GM19372 (cell line): ENCODE results near the gene RASA3.
"Not testable (repeated sequence)": the region's sequence is repeated elsewhere in the genome, so short reads cannot be mapped to it uniquely, and the experiment has no call there.

ENCODE experiments used
- ATAC-seq: cut with Tn5 transposase; IDR thresholded peaks from one replicate; pipeline ENCODE4 v1.9.1; 2021; ENCODE audit warnings: mild to moderate bottlenecking, low read depth, moderate library complexity; ENCODE audit not compliant: unreplicated experiment

The RASA3 gene

GRCh38 chr13:113996081-113996911 lies 136.1 kb downstream of the RASA3 start:
- no peak for ATAC-seq

- no peak for ATAC-seq
Measured at GRCh38 chr13:113995051-113995601, 137.3 kb downstream of the RASA3 start.

- no peak for ATAC-seq
Measured at GRCh38 chr13:113992276-113993005, 140.0 kb downstream of the RASA3 start.

GRCh38 chr13:113991676-113992179 lies 140.7 kb downstream of the RASA3 start:
- no peak for ATAC-seq

- no peak for ATAC-seq
Measured at GRCh38 chr13:113991191-113991669, 141.2 kb downstream of the RASA3 start.

- ATAC-seq: no peak
Measured at GRCh38 chr13:113990321-113990837, 142.0 kb downstream of the RASA3 start.

- ATAC-seq: no peak
Measured at GRCh38 chr13:113989585-113990300, 142.7 kb downstream of the RASA3 start.

- ATAC-seq: not testable (repeated sequence)
Measured at GRCh38 chr13:113988859-113989258, 143.6 kb downstream of the RASA3 start.

GRCh38 chr13:113982296-113982661 lies 150.1 kb downstream of the RASA3 start:
- ATAC-seq: no peak

- ATAC-seq: no peak
Measured at GRCh38 chr13:113981611-113982295, 150.7 kb downstream of the RASA3 start.

GRCh38 chr13:113981194-113981605 lies 151.2 kb downstream of the RASA3 start:
- no peak for ATAC-seq

- ATAC-seq: no peak
Measured at GRCh38 chr13:113980489-113981064, 151.8 kb downstream of the RASA3 start.

GRCh38 chr13:113979791-113980471 lies 152.5 kb downstream of the RASA3 start:
- ATAC-seq: no peak

GRCh38 chr13:113978741-113979481 lies 153.5 kb downstream of the RASA3 start:
- ATAC-seq: no peak

GRCh38 chr13:113977976-113978375 lies 154.4 kb downstream of the RASA3 start:
- no peak for ATAC-seq

GRCh38 chr13:113976711-113977684 lies 155.4 kb downstream of the RASA3 start:
- ATAC-seq: no peak

GRCh38 chr13:113975416-113975815 lies 157.0 kb downstream of the RASA3 start:
- ATAC-seq: no peak
